Measurements from ENCODE around the gene GIMAP4.

GRCh38 chr7:150567169-150567568 is at the start of gene GIMAP4:
- TF ChIP-seq, protein P1, sequence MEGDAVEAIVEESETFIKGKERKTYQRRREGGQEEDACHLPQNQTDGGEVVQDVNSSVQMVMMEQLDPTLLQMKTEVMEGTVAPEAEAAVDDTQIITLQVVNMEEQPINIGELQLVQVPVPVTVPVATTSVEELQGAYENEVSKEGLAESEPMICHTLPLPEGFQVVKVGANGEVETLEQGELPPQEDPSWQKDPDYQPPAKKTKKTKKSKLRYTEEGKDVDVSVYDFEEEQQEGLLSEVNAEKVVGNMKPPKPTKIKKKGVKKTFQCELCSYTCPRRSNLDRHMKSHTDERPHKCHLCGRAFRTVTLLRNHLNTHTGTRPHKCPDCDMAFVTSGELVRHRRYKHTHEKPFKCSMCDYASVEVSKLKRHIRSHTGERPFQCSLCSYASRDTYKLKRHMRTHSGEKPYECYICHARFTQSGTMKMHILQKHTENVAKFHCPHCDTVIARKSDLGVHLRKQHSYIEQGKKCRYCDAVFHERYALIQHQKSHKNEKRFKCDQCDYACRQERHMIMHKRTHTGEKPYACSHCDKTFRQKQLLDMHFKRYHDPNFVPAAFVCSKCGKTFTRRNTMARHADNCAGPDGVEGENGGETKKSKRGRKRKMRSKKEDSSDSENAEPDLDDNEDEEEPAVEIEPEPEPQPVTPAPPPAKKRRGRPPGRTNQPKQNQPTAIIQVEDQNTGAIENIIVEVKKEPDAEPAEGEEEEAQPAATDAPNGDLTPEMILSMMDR (IDR thresholded peaks at IDR 0.05) = no peak
- no peak for TF ChIP-seq POLR2A (IDR thresholded peaks at IDR 0.05)
- TF ChIP-seq POLR2AphosphoS5 (IDR thresholded peaks at IDR 0.05; ENCODE audit: insufficient read depth in 1 of 2, low read depth in 1 of 2) = no peak

Data from vagina (tissue), 2 donors.